Limb (tissue), 2 donors: ENCODE results near the gene LSM8.
"Not testable (repeated sequence)": the region's sequence is repeated elsewhere in the genome, so short reads cannot be mapped to it uniquely, and the experiment has no call there.

Experiments used
- DNase-seq, 2 donors: peaks; one replicate each; pipeline ENCODE4 v3.0.0-alpha.2; 2016; ENCODE audit errors: extremely low spot score in 2 of 2

Gene LSM8

DNA sequence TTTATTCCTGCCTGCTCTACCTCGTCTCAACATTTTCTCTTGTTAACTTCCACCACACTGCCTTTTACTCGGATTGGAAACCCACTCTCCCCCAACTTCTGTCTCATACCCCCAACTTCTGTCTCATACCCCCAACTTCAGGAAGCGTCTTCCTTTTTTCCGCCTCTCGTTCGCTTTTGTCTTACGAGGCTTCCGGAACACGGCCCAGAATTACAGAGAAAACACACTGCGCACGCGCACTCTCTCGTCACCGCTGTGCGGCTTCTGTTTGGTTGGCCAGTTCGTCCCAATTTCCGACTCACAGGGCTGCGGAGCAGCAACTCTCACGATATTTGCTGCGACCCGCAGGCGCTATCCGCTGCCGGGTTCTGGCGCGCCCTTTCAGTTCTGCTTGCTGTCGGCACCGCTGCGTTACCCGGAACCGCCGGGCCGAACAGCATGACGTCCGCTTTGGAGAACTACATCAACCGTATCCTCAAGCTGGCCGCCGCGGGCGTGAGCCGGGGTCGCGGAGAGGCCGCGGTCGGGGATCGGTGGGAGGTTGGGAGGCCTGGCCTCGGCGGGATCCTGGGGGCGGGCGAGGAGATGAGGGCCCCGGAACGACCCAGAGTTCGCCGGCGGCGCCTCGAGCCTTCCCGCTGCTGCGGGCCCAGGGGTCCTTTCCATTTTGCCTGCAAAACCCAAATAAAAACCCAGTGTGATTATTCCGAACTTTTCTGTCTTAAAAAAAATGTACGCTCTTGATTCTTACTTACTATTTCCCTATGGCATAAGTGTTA lies at the start of gene LSM8:
LSM8 (plus strand) TSS at position 379 of the 779 bp plus-strand sequence; CDS start at position 439, 60 bp downstream.
- DNase-seq: peak; percentile 97 to 98

DNA sequence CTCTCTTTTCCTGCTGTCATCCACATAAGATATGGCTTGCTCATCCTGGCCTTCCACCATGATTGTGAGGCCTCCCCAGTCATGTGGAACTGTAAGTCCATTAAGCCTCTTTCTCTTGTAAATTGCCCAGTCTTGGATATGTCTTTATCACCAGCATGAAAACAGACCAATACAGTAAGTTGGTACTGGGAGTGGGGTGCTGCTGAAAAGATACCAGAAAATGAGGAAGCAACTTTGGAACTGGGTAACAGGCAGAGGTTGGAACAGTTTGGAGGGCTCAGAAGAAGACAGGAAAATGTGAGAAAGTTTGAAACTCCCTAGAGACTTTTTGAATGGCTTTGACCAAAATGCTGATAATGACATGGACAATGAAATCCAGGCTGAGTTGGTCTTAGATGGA lies 49.5 kb upstream of the LSM8 start:
- not testable (repeated sequence) for DNase-seq

DNA sequence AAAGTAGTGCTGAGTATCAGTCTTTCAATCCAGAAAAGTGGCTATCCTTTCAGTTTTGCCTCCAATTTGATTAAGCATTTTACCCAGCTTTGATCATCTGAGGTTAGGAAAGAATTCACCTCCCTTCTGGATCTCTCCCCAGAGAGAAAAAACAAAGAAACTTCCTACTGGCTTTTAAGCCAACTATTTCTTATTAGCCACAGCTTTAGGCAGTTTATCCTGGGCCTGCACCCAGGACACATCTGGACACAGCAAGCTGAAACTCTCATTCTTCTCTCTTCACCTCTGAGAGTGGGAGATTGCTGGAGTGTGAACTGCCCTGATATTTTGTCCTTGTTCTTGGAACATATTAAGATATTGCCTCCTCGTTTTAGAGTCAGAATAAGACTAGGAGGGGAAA lies 43.5 kb upstream of the LSM8 start:
- no peak for DNase-seq

DNA sequence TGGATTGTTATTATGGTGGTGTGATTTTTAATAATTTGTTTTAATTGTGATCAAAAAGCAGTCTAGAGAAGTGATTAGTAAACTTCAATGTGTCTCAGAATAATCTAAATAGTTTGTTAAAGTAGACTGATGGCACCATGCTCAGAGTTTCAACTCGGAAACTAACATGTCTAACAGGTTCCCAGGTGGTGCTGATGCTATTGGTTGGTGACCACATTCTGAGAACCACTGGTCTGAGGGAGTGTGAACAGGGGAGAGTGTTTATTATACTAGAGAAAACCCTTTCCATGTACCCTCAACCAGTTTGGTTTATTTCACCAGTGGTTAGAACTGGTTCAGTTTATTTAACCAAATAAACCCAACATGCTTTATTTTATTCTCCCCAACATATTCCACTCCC lies 42.0 kb upstream of the LSM8 start:
- no peak for DNase-seq

DNA sequence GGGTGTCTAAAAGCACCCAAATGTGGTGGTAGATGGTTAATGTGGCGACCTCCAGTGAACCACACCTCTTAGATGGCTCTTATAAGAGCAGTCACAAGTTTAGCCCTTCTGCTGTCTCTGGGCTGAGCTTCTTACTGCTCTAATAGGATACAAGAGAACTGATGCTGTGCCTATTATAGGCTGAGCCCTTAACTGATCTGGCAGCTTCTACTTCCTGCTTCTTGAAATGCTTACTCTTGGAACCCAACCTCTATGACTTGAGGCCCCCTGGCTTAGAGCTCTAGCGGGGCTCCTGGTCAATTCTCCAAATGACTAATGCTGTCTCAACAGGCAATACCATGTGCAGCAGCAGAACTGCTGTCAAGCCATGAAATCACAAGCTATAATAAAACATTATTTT lies 35.0 kb upstream of the LSM8 start:
- no peak for DNase-seq

DNA sequence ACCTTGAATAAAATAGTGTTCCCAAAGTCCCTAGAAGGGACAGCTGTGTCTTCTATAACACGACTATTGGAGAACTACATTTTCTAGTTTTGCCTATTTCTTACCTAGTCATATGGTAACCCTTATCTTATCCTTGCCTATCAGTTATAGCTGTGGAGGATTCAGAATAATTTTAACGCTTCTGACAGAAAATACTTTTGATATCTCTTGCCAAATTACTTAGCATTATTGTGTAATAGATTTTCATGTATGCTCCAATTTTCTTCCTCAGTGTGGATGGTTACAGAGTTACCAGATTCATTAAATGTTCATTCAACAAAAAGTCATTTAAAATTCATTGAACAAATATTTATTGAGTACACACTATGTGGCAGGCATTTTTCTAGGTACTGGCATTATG lies 34.6 kb upstream of the LSM8 start:
- DNase-seq: no peak

DNA sequence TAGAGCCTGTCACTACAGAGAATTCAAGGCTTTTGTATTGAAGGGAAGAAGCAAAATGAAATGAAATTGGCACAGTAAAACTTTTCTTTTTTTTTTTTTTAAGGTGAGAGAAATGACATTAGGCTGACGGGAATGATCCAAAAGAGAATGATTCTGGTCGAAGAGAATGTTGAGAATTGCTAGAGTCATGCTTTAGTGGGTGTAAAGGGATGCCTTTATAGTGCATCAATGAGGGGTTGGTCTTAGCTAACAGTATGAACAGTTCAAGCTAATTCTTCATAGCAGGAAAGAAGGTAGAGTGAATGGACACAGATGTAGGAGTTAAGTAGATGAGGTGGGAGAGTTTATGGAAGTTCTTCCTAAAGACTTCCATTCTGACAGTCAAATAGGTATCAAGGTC lies 32.3 kb upstream of the LSM8 start:
- DNase-seq: no peak

DNA sequence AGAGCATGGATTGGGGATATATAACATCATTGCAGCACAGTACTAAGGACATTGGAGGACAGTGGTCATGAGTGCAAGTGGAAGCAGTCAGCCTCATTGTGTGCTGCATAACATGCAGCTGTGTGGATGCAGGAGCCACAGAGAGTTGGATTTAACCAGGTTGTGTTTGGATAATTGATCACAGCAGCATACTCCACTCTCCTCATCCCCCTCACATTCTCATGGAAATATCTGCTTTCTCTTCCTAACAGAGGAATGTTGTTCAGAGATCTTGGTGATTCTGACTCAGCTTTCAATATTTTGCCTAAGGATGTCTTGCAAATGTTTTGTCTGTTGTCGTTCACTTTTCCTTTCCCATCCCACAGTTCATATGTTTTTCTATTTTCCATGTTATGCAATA lies 31.8 kb upstream of the LSM8 start:
- DNase-seq: no peak

DNA sequence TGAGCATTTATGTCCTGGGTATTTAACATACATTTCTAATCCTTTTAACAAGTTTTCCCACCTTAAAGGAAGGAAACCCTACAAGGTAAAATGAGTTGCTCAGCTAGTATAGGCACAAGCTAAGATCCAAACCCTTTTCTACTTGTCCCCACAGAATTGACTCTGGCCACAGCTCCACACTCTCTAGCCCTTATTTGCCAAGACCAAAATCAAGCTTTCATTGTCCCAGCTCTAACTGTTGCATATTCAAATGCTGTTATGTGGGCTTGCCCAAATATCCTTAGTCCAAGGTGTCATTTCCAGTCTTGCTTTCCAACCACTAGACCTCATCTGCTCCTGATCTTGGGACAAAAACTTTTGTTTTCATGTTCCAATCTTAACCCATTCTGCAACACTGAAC lies 31.3 kb upstream of the LSM8 start:
- no peak for DNase-seq

DNA sequence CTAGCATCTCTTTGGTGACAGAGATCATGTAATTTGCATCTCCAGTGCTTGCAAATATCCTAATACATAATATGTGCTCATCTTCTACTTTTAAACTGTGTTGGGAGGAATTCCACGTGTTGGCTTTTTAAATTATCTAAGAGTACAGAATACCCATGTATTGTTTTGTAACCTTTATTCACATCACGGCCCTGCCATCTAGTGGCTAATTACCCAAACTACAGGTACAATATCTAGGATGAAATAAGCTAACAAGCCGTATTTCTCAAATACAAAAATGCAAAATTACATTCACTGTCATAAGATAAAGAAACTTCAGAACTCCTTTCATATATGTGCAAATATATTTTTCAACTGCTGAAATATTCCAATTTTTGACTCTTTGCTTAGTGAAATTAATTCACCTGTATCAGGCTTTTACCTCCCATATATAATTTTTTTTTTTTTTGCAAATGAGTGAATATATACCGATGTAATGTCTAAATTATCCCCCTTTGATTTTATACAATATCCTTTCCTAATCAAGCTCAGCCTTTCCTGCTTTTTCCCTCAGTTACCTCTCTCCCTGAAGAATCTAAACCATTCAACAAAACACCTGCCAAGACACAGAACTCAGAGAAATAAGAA lies 30.3 kb upstream of the LSM8 start:
- no peak for DNase-seq

DNA sequence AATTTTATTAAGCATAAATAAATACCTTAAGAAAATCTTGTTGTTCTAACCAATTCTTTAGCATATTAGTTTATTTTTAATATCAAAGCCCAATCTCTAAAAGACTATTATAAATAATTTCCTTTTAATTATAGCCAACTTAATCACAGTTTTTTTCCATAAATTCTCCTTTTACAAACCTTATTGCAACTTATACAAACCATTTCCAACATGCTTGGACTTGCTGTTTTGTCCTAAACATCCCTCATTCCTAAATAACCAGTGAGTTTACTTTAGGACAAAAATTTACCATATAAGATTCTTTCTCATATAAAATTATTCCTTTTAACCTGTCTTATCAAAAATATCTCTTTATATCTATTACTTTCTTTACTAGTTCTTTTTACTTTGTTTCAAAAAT lies 25.2 kb upstream of the LSM8 start:
- no peak for DNase-seq

DNA sequence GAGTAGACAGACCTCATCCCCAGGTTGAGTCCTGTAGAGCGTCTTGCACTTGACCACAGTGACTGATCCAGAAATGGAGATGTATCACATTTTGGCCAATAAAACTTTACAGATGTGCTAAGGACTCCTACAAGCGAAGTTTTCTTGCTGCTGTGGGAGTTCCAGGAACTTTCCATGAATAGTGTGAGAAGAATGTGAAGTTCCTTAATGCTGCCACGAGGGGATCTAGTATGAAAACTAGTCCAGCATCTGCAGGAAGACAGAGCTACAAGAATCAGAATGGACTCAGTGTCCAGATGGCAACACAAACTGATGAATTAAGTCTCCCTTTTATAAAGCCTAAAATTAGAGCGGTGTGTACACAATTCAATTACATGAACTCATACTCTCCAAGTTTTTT lies 14.8 kb upstream of the LSM8 start:
- DNase-seq: no peak

DNA sequence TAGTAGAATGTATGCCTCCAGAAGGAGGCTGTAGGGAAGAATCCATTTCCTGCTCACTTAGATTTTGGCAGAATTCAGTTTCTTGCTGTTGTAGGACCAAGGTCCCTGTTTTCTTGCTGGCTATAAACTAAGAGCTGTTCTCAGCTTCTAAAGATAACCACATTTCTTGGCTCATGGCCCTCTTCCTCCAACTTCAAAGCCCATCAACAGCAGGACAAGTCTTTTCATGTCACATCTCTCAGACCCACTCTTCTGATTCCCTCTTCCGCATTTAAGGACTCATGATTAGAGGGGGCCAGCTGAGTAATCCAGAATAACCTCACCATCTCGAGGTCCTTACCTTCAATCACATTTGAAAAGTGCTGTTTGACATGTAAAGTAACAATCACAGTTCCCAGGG lies 8.2 kb upstream of the LSM8 start:
- no peak for DNase-seq

DNA sequence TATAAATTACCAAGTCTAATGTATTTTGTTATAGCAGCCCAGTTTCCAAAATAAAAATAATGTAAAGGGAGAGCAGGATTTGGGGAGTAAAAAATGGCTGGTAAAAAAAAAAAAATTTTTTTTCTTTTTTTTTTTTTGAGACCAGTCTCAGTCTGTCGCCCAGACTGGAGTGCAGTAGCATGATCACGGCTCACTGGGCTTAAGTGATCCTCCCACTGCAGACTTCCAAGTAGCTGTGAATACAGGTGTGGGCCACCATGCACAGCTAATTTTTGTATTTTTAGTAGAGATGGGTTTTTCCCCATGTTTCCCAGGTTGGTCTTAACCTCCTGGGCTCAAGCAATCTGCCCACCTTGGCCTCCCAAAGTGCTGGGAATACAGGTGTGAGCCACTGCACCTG lies 4.8 kb upstream of the LSM8 start:
- no peak for DNase-seq

DNA sequence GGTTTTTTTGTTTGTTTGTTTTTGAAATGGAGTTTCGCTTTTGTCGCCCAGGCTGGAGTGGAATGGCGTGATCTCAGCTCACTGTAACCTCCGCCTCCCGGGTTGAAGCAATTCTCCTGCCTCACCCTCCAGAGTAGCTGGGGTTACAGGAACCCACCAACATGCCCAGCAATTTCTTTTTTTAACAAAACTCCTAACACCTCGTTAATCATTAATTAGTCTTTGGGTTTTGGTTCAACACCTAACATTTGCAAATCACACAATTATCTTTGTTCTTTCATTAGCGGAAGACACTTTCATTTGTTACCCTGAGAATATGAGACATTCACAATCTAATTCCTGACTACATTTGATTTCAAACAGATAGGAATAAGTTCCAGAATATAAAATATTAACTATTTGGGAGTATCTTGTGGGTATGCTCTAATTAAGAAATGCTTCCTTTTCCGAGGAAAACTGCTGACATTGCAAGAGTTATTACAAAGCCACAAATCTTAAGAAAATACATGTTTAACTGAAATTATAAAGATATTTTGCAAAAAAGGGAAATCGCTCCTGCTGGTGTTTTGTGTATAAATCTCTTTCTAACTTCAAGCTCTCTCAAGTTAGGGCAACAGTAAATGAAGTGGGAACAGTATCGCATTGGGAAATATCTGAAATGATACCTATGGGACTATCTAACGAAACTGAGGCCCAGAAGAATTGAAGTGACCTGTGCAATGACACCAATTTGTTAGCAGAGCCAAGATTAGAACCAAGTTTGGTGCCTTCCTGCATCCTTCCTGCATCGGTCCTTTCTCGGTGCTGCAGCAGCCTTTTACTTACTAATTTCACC lies 1.2 kb upstream of the LSM8 start:
- DNase-seq: no peak

DNA sequence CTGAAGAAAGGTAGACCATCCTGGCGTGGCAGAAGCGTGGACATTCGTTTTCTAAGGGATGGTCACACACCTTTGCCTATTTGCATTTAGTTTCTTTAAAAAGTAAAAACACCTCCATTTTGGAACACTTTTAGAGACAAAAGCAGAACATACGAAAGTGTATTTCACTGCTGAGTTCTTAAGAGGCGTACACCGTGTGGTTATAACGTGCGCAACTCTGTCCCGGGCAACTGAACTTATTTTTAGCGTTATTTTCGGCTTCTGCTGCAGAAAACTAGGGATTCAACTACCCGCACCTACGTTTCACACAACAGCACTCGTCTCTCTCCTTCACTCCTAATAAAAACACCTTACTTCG lies 557 bp upstream of the LSM8 start:
- peak in 1 of 2 donors; percentile 45 for DNase-seq

DNA sequence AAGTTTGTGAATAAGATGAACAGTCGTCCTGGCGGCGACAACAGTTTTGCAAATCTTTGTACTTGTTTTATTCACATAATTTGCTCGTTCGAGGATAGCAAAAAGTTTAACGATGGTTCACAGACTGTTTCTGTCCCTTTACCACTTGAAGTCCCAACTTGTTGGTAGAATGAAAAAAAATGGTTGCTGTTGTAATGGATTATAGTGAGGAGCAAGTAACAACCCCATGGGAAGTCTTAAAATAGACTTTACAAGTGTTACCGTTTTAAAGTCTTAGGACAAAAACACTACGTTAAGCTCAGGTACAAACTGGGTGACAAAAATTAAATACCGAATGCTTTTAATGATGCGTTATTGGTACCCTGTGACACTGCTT lies 589 bp downstream of the LSM8 start:
- no peak for DNase-seq

DNA sequence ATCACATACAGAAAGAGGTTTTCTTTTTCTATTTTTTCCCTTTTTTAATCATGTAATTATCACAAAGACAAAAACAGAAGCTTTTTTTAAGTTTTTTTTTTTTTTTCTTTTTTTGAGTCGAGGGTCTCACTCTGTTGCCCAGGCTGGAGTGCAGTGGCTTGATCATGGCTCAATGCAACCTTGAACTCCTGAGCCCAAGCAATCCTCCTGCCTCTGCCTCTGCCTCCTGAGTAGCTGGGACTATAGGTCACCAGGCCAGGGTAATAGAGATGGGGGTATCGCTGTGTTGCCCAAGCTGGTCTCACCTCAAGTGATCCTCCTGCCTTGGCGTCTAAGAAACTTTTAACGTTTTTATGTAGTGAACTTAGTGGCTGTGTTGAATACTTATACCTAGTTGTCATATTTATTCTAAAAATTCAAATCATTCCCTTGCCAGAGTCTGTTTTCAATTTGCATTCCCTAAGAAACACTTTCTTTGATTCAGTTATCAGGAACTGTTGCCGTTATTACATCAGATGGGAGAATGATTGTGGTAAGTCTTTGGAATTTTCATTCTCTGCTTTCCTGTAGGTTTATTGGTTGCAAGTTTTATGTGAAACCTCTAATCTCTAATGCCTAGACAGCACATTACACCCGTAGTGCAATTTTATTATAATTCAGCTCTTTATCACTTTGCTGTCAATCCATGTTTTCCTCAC lies 1.3 kb downstream of the LSM8 start:
- DNase-seq: no peak

DNA sequence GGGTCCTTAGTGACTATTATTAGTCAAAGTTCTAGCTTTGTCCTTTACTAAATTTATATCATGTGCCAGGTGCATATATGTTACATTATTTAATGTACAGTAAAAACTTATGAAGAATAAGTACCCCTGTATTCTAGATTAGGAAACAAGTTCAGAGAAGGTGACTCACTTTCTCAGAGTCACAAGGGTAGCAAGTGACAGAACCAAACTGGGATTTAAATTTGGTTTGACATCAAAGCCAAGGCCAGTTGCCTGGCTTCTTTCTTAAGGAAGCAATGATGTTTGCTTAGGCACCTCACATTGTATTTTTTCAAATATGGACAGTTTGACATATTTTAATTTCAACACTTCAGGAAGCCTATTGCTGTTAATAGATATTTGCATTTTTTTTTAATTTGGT lies 2.5 kb downstream of the LSM8 start:
- DNase-seq: no peak

DNA sequence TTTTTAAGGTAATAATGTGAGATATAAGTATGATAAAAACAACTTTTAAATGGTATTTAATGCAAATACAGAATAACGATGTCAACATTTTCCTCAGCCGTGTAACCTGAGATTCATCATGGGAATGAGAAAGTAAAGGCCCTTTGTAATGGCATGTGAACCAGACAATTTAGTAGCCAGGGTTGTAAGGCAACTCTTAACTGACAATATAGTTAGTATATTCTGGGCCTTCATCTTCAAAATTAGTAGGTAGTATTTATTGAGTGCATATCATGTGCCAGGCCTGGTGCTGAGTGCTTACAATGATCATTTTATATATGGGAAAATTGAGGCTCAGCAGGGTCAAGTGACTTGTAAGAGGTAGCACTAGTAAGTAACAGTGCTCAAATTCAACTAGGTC lies 10.6 kb downstream of the LSM8 start:
- DNase-seq: no peak

DNA sequence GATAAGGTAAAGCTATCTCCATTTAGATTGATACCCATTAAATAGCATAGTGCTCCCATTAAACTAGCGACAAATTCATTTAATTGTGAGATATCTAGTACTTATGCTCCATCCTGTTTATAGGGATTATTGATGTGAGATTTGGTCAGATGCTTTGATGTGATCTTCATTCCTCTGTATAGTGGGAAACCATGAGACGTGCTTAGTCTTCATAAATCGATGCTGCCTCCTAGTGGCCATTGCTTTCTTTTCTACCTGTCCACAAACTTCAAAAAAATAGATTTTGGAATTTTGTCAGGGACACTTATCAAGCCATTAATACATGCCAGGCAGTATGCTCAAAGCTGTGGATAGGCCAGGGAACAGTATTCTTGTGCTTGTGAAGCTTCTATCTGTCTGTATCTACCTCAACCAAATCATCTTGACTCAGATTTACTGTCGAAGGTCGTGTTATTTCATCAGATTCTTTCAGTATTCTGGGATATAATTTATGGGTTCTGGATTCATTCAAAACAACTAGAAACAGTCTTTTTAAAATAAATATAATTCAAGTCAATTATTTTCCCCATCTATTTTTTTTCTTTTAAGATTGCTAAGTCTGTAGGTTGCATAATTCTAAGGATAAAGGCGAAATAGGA lies 12.0 kb downstream of the LSM8 start:
- DNase-seq: peak; percentile 34 to 46

DNA sequence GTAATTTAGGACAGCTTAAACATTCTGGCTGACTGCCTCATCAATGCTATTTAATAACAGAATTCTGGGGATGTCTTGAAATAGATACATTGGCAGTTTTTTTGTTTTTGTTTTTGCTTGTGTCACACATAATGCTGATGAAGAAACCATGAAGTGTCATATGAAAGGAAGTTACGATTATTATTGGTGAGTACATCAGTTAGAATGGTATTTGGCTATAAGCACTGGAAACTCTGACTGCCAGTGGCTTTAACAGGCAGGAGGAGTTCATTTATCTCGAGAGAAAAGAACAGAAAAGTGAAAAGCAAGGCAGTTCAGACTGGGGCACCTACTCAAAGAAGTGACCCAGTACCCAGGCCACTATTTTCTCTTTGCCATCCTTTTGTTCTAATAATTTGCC lies 18.1 kb downstream of the LSM8 start:
- DNase-seq: no peak
